GM19395 (cell line): ENCODE data around the gene CEP41.
"Not testable (repeated sequence)": the region's sequence is repeated elsewhere in the genome, so short reads cannot be mapped to it uniquely, and the experiment has no call there.

Source experiments
- ATAC-seq: cut with Tn5 transposase; IDR thresholded peaks from one replicate; pipeline ENCODE4 v1.9.1; 2021; ENCODE audit warnings: mild to moderate bottlenecking, moderate library complexity; ENCODE audit not compliant: unreplicated experiment

CEP41 gene

DNA sequence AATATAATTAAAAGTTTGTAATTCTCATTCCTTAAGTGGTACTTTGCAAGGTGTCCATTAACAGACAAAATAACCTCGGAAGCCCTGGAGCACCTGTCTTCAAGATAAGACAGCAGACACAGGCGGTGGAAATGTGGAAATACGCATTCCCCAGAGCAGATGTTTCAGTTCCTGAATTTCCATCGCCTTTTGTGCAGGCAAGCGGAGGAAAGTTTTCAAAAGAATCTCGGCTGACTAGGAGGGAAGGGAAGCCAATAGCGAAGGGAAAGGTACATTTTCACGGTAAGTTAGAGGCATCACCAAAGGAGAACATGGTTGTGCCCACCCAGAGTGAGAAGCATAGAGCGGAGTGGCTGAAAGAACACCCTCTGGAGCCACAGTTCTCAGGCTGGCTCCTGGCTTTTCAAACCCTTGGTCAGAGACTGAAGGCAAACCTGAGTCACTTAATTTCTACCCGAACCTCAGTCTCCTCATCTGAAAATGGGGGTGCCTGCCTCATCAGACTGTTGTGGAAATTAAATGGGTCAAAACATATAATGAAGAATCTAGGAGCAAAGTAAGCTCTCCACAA, 46.9 kb downstream of the CEP41 start:
- no peak for ATAC-seq

DNA sequence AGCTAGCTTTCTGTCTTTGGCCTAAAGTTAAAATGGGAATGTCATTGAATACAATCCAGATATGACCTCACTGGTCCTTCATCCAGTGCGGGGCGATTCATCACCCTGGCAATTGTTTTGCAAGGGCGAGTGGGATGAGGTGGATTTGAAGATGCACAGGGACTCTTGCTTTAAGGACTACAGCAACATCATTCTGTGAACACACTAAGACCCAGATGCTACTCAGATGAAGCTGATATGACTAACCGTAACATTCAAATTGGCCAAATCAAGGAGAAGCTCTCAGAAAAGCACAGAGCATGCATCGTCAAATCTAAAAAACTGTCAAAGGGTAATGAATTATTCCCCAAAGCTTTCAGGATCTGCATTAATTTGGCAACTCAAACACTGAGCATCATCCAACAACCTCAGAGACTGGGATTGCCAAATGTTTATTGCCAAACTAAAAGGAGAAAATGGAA, 47.7 kb downstream of the CEP41 start:
- ATAC-seq = no peak

DNA sequence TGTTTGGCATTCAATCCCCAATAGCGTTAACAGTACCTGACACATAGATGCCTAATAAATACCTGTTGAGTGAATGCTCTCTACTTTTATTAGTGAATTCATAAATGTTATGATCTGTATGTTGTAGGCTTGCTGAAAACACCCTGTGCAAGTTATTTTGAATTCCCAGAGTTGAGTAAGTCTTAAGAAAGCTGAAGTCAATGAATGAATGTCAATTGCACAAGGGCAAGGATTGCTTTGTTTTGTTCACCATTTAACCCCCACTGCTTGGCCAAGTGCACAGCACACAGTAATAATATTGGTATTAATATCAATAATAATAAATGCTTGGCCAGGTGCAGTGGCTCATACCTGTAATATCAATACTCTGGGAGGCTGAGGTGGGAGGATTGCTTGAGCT, 50.3 kb downstream of the CEP41 start:
- no peak for ATAC-seq

DNA sequence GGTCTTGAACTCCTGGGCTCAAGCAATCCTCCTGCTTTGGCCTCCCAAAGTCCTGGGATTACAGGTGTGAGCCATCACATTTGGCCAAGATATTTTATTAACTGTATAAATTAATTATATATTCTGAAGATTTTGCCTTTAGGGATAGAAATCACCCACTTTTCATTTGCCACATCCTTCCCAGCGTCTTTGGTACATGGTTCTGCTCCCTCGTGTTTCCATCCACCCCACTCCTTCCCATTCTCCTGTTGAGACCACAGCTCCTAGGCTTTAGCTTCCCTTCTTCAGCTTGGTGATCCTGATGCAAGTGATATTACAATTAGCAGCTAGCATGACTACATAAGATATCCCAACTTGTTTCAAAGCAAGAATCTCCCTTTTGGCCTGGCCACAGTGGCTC, 52.1 kb downstream of the CEP41 start:
- ATAC-seq = no peak

DNA sequence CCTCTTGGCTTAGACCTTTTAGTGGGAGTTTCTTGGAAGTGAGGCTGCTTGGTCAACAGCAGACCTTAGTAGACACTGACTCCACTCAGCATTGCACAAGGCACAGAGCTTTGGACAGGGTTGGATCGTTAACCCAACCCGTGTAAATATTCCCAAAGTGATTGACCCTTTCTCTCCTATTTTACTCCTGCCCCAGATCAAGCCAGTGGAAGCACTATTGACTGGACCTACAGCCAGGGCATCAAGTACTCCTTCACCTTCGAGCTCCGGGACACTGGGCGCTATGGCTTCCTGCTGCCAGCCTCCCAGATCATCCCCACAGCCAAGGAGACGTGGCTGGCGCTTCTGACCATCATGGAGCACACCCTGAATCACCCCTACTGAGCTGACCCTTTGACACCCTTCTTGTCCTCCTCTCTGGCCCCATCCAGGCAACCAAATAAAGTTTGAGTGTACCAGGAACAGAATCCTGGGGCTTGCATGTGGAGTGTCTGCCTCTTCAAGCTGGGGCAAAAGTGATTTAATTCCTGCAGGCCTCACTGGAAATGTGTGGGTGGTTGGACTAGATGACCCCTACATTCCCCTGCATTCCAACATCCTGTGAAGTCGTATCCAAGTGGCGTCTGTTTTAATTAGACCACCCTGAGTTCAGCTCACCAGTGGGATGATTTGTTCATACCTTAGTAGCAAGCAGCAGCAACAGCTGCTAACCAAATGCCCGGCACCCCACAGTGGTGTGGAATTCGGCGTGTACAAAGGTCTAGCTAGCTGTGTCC, 53.0 kb downstream of the CEP41 start:
- ATAC-seq = no peak

DNA sequence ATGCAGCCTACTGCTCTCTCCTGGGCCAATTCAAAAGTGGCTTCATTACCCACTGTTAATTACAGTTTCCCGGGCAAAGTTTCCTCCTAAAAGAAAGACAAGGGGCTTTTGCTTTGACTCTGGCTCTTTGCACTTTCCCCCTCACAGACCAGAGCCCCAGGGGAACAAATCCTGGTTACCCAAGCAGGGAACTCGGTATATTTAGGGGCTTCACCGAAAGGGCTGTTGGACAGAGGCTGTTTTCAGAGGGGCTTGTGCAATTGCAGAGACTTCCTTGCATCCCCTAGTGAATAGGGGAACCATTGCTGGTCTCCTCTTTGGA, 53.5 kb downstream of the CEP41 start:
- ATAC-seq = no peak

DNA sequence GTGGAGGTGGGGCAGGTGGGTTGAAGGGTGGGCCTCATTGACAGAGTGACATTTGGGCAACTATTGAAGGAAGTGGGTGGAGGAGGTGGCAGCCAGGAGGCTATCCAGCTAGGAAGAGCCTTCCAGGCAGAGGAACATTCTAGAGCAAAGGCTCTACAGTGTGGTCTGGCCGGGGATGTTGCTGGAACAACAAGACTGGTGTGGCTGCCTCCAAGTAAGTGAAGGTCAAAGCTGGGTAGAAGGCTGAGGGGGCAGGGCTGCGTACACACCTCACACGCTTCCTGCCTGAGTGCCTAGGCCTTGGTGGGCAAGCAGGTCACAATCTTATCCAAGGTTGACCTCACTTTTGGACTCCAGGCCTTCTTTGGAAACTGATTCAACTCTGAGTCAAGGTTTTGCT, 53.9 kb downstream of the CEP41 start:
- no peak for ATAC-seq

DNA sequence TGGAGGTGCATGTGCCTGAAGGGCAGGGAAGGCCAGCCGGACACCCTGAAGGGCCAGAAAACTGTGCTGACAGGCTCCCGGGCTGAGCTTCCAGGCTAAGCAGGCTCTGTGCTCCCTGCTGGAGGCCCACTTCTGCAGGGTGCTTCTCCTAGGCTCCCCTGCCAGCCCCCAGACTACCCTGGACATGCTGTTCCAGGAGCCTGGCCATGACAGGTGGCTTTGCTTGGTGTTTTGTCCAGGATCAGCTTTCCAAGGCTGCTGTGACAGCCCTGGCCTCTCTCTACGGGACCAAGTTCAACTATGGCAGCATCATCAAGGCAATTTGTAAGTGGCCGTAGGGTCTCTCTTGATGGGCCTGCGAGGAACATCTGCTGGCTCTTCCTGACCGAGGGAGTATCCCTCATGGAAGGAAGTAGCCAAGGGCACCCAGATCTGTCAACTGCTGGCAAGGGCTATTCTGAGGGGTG, 55.2 kb downstream of the CEP41 start:
- ATAC-seq = no peak

DNA sequence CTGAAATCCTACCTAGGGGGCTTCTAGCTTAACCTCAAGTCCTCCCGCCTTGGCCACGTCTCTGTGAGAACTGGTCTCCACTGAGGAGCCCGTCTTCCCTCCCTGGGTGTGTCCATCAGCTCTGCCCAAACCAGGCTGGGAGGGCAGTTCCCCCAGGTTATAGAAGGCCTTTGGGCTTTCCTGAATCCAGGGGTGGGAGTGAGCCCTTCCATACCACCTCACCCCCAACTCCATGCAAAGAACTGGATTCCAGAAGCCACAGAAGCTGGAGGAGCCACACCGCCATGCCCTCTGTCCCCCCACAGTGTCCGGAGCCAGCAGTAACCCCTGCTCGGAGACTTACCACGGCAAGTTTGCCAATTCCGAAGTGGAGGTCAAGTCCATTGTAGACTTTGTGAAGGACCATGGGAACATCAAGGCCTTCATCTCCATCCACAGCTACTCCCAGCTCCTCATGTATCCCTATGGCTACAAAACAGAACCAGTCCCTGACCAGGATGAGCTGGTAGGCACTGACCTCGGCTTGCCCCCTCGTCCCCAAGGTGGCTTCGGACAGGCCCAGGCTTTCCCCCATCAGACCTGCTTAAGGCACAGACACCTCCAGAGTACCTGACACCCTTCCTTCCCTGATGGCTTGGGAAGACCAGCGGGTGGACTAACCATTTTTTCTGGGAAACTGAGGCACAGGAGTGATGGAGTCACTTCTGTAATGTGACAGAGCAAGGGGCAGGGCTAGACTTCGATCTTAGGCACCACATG, 55.8 kb downstream of the CEP41 start:
- no peak for ATAC-seq

DNA sequence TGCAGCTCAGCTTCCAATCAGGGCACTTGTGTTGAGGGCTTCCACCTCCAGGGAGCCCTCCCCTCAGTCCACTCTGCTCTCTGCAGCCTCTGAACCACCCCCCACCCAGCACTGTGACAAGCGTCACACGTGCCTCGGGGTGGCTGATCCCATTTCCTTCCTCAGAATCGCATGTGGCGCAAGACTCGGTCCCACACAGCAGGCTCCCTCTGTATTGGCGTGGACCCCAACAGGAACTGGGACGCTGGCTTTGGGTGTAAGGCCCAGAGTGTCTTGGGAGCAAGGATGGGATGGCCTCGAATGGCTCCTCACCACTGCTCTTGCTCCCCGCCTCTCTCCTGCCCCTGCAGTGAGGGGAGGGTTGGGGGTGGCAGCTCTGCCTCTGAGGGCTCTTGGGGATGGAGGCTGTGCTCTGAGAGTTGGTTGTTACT, 56.4 kb downstream of the CEP41 start:
- no peak for ATAC-seq

DNA sequence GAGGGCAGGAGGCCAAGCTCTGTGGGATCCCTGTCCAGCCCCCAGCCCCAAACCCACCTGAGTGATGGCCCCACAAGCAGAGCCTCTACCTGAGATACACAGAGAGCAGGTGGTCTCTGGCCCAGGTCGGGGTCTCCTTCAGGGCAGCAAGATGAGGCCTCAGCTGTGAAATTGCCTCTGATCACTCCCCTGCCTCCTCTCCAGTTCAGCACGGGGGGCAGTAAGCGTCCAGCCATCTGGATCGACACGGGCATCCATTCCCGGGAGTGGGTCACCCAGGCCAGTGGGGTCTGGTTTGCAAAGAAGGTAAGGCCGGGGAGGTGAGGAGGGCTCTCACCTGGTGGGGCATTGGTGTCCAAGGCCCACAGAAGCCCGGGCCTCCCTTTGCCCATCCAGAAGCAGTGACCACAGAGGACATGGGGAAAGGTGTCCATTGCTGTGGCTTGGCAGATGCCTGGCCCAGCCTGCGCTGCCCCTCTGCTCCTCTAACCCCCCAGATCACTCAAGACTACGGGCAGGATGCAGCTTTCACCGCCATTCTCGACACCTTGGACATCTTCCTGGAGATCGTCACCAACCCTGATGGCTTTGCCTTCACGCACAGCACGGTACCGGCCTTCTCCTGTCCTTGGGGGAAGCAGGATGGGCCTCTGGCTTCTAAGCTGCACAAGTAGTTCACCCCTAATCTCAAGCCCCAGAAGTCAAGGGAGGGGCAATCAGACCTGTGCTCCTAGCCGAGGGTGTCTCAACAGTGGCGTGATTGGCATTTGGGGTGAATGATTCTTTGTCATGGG, 57.4 kb downstream of the CEP41 start:
- no peak for ATAC-seq

DNA sequence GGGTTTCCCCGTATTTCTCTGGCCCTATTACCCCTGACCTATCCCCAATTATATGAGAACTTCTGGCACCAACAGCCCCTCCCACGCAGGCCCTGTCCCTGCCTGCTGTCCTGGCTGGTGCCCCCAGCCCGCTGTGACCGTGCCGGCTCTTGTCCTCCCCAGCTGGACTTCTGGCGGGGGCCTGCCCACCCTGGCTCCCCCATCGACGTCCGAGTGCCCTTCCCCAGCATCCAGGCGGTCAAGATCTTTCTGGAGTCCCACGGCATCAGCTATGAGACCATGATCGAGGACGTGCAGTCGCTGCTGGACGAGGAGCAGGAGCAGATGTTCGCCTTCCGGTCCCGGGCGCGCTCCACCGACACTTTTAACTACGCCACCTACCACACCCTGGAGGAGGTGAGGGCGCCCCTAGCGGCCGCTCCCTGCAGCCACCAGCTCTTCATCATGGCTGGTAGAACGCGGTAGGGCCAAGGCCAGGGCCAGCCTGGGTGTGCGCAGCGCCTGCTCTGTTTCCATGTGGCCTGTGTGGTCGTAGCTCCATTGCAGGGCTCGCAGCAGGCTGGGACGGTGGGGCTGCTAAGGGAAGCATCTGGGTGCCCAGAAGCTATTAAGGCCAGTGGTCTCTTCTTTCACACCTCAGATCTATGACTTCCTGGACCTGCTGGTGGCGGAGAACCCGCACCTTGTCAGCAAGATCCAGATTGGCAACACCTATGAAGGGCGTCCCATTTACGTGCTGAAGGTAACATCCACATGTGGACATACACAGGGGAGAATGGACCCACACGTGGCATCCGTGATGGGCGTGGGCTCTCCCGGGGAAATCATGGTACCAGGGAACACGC, 59.1 kb downstream of the CEP41 start:
- ATAC-seq = no peak

DNA sequence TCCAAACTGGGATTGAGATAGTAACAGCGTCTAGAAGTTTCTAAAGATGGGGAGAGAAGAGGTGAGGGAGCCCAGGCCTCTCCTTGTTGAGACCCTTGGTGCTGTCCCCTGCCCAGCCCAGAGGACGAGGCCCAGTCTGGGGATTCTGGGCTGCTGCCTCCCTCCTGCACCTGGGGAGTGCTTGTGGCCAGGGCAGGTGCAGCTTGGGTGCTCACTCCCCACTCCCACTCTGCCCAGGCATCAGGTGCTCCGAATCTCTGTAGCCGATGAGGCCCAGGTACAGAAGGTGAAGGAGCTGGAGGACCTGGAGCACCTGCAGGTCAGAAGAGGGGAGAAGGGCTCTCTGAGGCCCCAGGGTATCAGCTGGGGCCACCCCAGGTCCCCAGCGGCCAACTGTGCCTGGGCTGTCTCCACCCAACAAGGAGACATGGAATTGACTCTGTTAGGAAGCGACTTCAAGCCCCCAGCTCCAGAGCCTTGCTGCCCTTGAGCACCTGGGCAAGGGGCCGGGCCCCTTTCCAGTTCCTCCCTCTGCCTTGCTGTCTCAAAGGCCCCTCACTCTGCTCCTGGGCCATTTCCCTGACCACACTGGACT, 59.9 kb downstream of the CEP41 start:
- no peak for ATAC-seq

DNA sequence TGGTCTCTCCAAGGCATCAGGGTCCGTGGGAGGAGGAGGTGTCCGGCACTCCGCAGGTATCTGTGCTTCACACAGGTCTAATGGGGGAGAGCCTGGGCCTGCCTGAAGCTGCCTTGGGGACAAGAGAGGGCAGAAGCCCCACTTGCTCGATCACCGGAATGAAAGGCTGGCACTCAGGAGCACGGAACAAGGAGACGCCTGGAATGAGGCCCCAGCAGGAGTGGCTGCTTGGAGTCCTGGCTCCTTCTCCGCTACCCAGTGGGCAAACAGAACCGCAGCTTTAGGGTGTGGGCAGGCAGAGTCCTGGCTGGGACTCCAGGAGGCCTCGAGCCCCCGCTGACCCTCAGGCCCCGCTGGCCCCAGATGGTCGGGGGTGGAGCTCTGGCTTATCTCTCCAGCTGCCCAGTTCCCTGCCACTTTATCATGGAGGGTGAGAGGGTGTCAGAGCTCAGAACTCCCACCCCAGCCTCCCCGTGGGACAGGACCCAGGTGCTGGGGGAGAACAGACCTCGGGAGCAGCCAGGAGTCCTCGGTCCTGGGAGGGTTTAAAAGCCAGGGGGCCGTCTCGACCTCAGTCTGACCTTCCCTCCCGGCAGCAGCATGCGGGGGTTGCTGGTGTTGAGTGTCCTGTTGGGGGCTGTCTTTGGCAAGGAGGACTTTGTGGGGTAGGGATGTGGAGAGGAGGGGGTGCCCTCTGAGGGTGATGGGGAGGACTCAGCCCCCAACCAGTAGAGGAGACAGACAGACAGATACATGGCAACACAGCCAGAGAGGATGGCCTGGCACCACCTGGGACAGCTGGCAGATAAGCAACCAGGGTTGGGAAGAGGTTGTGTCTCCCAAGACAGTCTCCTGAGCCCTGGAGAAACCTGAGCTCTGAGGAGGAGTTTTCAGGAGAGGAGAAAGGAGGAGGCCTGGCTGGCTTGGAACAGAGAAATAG, 60.6 kb downstream of the CEP41 start, which contains the start of gene CPA1:
TSS of gene CPA1 (plus strand) at position 574 of the 940 bp plus-strand sequence. CDS start at position 601, 27 bp downstream.
- no peak for ATAC-seq

DNA sequence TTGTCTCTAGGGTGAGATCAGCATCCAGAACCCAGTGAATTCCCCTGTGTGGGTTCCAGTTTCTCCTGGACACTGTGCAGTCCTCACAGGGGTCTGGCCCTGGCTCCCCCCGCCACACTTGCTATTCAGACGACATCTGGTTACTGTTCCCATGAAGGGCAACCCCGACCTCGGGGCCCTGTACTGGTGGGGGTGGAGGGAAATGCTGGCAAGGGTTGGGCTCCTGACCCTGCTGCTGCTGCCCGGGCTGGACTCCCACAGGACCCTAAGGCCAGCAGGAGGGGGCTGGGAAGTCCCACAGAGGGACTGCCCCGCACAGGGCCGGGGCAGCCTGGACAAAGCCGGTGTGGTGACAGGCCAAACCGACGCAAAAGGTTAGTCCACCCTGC, 61.3 kb downstream of the CEP41 start:
- no peak for ATAC-seq

DNA sequence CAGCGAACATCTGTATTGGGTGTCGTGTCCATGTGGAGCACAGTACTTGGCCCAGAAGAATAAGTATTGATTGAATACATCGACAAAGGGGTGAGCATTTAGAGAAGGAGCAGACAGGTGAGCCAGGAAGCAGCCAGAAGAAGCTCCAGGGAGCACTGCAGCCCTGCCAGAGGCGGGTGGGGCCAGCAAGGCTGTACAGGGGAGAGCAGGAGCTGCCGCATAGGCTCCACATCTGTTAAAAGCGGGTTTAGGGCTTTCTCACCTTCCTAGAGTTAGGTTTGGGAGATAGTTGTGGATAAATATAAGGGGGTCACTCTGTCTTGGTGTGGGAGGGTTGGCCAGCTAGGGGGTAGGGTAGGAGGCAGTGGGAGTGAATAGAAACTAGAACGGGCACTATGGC, 61.8 kb downstream of the CEP41 start:
- ATAC-seq = no peak

DNA sequence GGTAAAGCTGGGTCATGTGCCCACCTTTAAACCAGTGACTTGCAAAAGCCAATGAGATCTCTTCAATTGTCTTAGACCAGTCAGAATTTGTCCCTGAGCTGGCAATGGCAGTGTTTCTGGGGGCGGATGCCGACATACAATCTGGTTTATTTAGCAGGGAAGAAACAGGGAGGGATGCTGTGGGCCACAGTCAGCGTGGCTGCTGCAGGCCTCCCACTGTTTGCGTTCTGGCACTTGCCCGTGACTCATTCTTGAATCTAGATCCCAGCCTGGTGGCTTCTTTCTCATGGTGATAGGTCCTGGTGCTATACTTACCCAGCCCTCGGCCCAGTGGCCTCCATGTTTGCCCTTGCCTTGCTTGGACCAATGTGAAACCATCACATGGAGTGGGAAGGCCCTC, 63.6 kb downstream of the CEP41 start:
- no peak for ATAC-seq

DNA sequence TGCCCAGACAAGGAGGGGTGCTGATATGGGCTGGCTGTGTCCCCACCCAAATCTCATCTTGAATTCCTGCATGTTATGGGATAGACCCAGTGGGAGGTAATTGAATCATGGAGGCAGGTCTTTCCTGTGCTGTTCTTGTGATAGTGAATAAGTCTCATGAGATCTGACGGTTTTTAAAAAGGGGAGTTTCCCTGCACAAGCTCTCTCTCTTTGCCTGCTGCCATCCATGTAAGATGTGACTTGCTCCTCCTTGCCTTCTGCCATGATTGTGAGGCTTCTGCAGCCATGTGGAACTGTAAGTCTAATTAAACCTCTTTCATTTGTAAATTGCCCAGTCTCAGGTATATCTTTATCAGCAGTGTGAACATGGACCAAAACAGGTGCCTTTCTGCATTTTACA, 64.4 kb downstream of the CEP41 start:
- ATAC-seq = not testable (repeated sequence)

DNA sequence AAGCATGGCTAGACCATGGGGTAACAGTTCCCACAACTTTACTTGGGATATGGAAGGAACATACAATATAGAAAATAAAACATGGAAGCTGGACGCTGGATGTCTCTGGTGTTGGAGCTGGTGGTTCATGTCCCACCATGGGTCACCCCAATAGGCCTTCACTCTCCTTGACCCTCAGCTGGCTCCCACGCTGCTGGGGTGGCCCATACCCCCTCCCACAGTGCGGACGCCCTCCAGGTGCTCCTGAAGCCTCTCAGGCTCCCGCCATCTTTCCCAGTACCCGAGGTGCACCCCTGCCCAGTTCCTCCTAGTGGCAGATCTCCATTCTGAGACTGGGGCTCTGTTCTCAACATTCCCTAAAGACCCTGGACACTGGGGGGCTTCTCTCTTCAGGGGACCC, 66.3 kb downstream of the CEP41 start:
- no peak for ATAC-seq
